ENCODE results near the gene UROD. TPM values are rescaled to one million over a fixed set of nuclear protein-coding genes. Genes with fewer than 3 reads are reported as not detected.
"Not testable (repeated sequence)": the region's sequence is repeated elsewhere in the genome, so short reads cannot be mapped to it uniquely, and the experiment has no call there.

The UROD gene
- total RNA-seq, 2 experiments from 2014 or later, result 158 to 164 TPM

DNA sequence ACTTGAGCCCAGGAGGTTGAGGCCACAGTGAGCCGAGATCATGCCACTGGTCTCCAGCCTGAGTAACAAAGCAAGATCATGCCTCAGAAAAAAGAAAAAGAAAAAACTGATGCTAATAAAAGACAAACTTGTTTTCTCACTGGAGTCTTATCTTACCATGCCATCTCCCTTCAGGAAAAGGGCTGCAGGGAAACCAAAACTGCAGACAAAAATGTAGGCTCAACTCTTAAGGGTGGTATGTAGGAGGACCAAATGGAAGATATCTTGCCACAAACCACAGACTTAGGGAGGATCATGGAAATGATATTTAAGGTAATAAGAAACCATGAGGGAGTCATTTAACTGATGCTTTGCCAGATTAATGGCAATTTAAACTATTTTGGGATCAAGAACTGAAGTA lies 32.9 kb downstream of the UROD start:
- no peak for DNase-seq
- Mint-ChIP-seq H3K27me3 (no peaks in the 10 kb centered on the region), H3K36me3 (no peaks in the 10 kb centered on the region), H3K4me1 (no peaks in the 10 kb centered on the region), H3K27ac (no peak overlapping the region), H3K9me3 (no peaks in the 10 kb centered on the region), H3K4me3 (no peak overlapping the region)

DNA sequence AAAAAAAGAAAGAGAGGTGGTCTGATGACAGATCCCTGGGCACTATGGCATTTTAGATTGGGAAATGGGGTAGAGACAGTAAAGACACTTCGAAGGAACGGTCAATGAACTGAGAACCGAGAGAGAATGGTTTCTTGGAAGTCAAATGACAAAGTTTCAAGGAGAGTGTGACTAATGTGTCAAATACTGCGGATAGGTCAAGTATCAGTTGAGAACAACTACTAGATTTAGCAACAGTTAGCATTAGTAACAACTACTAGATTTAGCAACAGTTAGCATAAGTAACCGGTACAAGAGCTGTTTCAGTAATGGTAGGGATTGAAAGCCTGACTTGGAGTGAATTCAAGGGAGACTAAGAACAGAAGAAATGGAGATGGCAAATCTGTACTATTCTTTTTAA lies 35.0 kb downstream of the UROD start:
- H3K9me3 Mint-ChIP-seq, result no peaks in the 10 kb centered on the region
- DNase-seq, result no peak
- no peak overlapping the region for H3K4me3 Mint-ChIP-seq
- no peaks in the 10 kb centered on the region for H3K27me3 Mint-ChIP-seq
- H3K4me1 Mint-ChIP-seq, result peaks cover 14% of the 10 kb centered on the region
- no peaks in the 10 kb centered on the region for H3K36me3 Mint-ChIP-seq
- H3K27ac Mint-ChIP-seq, result no peak overlapping the region

DNA sequence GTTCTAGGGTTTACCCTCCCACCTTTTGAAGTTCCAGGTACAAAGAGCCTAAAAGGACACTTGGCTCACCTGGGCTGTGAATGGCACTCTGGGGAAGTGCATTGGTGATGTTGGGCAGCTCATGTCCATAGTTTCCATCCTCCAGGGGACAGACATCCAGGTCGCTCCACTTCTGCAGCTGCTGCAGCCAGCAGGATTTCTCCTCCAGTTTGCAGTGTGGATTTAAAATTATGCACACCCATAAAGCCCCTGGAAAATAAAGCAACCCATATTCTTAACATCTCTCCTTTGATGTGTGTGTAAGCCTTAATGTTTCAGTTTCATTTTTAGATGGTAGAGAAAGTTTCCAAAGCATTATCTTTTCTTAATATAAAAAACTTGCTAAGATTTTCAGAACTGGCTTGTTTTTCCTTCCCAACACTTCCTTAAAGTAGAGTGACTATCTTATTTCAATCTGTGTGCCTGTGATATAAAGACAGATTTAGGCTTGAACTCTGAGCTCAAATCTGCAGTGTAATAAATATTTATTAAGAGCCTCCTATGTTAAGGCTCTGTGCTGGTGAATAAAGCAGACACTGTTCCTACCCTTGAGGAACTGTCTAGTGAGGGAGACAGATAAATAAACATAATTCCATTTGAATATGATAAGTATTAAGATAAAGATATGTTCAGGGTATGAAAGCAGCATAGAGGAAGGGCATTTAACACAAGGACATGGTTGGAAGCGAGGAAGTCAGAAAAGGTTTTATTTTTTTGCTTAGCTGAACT lies 39.1 kb downstream of the UROD start:
- H3K36me3 Mint-ChIP-seq, result no peaks in the 10 kb centered on the region
- H3K27me3 Mint-ChIP-seq, result no peaks in the 10 kb centered on the region
- peak overlapping the region; percentile 23 for H3K4me3 Mint-ChIP-seq
- DNase-seq, result peak; percentile 10
- H3K27ac Mint-ChIP-seq, result peak overlapping the region; percentile 70
- peaks cover 14% of the 10 kb centered on the region for H3K4me1 Mint-ChIP-seq
- no peaks in the 10 kb centered on the region for H3K9me3 Mint-ChIP-seq

DNA sequence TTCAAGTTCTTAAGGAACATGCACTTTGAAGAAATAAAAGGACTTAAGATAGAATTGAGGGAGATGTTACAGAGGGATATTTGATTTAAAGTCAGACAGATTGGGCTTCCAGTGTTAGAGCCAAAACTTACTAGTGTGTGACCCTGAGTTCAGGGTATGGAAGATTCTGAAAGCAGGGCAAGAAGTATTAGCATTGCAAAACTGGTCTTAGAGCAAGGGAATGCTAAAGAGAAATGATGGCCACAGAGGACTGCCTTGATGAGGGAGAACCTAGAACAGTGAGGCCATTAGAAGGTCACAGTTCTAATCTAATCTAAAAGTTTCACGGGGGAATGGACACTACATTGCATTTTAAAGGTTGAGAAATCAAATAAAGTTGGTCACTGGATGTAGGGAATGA lies 45.5 kb downstream of the UROD start:
- Mint-ChIP-seq H3K9me3 (no peaks in the 10 kb centered on the region), H3K36me3 (no peaks in the 10 kb centered on the region), H3K27me3 (no peaks in the 10 kb centered on the region), H3K4me1 (no peaks in the 10 kb centered on the region), H3K4me3 (no peak overlapping the region), H3K27ac (no peak overlapping the region)
- DNase-seq, result no peak

DNA sequence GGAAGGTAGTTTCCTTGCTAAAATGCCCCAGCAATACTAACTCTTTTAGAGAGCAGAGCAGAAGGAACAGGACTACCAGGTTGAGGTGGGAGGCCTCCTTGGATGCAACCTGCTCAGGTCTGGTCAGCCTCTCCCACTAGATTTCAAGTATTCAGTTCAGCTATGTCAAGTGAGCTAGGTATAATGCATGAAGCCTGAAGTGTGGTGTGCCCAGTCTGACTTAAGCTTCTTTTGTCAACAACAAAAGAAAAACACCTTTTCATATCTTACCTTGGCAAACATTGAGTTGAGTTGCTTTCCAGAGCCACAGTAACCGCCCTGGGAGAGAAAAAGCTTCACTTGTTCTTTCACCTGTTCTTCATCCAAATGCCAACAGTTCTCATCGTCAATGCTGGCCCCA lies 47.8 kb downstream of the UROD start:
- no peaks in the 10 kb centered on the region for H3K9me3 Mint-ChIP-seq
- no peaks in the 10 kb centered on the region for H3K27me3 Mint-ChIP-seq
- no peaks in the 10 kb centered on the region for H3K36me3 Mint-ChIP-seq
- DNase-seq, result no peak
- H3K4me3 Mint-ChIP-seq, result no peak overlapping the region
- H3K27ac Mint-ChIP-seq, result no peak overlapping the region
- no peaks in the 10 kb centered on the region for H3K4me1 Mint-ChIP-seq

DNA sequence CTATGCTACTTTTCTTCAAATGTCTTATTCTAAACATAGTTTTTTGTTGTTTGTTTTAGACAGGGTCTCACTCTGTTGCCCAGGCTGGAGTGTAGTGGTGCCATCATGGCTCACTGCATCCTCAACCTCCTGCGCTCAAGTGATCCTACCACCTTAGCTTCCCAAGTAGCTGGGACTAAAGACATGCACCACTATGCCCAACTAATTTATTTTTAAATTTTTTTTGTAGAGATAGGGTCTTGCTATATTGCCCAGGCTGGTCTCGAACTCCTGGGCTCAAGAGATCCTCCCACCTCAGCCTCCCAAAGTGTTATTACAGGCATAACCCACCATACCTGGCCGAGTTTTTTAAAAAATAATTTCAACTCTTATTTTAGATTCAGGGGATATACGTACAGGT lies 50.4 kb downstream of the UROD start:
- DNase-seq, H3K36me3 Mint-ChIP-seq, H3K27ac Mint-ChIP-seq, H3K4me1 Mint-ChIP-seq, H3K27me3 Mint-ChIP-seq, H3K4me3 Mint-ChIP-seq, H3K9me3 Mint-ChIP-seq: not testable (repeated sequence)

DNA sequence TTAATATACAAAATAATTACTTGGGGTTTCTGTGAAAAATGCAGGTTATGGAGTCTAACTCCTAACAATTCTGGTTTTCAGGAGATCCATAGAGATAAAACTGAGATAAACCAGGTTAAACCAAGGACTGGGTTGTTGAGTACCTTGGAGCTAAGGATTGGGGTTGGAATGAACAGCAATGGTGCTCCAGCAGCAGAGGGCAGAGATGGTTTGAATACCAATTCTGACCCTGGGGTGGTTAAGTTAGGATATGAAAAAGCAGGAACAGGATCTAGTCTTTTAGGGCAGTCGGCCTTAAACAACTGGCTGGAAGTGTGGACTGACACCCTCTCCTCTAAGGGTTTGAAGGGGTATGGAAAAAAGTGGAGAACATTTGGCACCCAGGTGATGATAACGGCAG lies 53.0 kb downstream of the UROD start:
- H3K9me3 Mint-ChIP-seq, result no peaks in the 10 kb centered on the region
- no peaks in the 10 kb centered on the region for H3K4me1 Mint-ChIP-seq
- DNase-seq, result no peak
- no peak overlapping the region for H3K4me3 Mint-ChIP-seq
- no peak overlapping the region for H3K27ac Mint-ChIP-seq
- H3K36me3 Mint-ChIP-seq, result no peaks in the 10 kb centered on the region
- no peaks in the 10 kb centered on the region for H3K27me3 Mint-ChIP-seq

Other genes starting within 250 kb of the UROD start
- 1,000 to 10,000 TPM; 2,658 to 2,665 TPM for gene RPS8, start 236.7 kb upstream of the UROD start, total RNA-seq
- 1 to 10 TPM; 1.5 to 1.8 TPM for gene BEST4, start 224.1 kb upstream of the UROD start, total RNA-seq
- 10 to 100 TPM; 53.3 to 57.1 TPM for gene PLK3, start 211.9 kb upstream of the UROD start, total RNA-seq
- 1 to 10 TPM in 1 of 2 experiments, under 1 TPM in 1; 0.70 to 1.0 TPM for gene DYNLT4, start 204.9 kb upstream of the UROD start, total RNA-seq
- 1 to 10 TPM; 6.0 to 8.1 TPM for gene BTBD19, start 203.7 kb upstream of the UROD start, total RNA-seq
- gene PTCH2, start 169.0 kb upstream of the UROD start, total RNA-seq, result 1 to 10 TPM; 1.0 to 1.4 TPM
- 10 to 100 TPM; 50.4 to 50.8 TPM for gene EIF2B3, start 25.7 kb upstream of the UROD start, total RNA-seq
- 10 to 100 TPM; 23.4 to 23.5 TPM for gene HECTD3, start 930 bp upstream of the UROD start, total RNA-seq
- under 1 TPM; 0.37 to 0.58 TPM for gene ZSWIM5, start 194.4 kb downstream of the UROD start, total RNA-seq

All from activated naive CD8-positive, alpha-beta T cell treated with anti-CD3 and anti-CD28 coated beads for 36 hours (primary cell).